SK-N-MC (cell line): ENCODE results near the gene MOK.

ENCODE experiments used
- EZH2 ChIP-seq: fragments of 200-600 bp; sonication (generic); IDR thresholded peaks from one replicate; pipeline ENCODE4 v1.6.1; 2017; ENCODE audit warnings: antibody characterized with exemption
- FOXP2 ChIP-seq: optimal IDR thresholded peaks from 2 replicates; pipeline ENCODE3; 2011; ENCODE audit warnings: mild to moderate bottlenecking, moderate library complexity; ENCODE audit not compliant: insufficient read depth; ENCODE audit errors: extremely low read length, control extremely low read depth
- POLR2AphosphoS5 ChIP-seq: IDR thresholded peaks from 2 replicates; pipeline ENCODE4 v1.6.1; 2012; ENCODE audit warnings: mild to moderate bottlenecking, low read depth, low read length, borderline replicate concordance

DNA sequence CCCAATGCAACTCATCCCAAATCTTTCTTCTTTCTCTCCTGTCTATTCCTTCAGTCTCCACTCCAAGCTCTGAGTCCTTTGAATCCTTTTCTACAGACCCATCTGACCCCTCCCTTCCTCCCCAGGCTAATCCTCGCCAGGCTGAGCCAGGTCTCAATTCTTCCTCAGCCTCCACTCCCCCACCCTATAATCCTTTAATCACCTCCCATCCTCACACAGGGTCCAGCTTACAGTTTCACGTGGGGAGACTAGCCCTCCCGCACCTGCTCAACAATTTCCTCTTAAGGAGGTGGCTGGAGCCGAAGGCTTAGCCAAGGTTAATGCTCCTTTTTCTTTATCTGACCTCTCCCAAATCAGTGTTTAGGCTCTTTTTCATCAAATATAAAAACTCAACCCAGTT is 63.8 kb downstream of the MOK start:
- no peak for TF ChIP-seq POLR2AphosphoS5
- no peak for TF ChIP-seq EZH2
- no peak for TF ChIP-seq FOXP2
